HepG2 (cell line): Measurements from ENCODE around the gene MTURN. TPM values are rescaled to one million over a fixed set of nuclear protein-coding genes. Genes with fewer than 3 reads are reported as not detected.

Source experiments
- AHR ChIP-seq: IDR thresholded peaks from 2 replicates; pipeline ENCODE4 v1.6.1; 2018; ENCODE audit warnings: missing genetic modification reagents, missing compliant biosample characterization
- CCAR2 ChIP-seq: fragments of 200-400 bp; formaldehyde crosslinking; optimal IDR thresholded peaks from 2 replicates; pipeline ENCODE3; 2018; ENCODE audit warnings: low read depth, mild to moderate bottlenecking, low read length, moderate library complexity
- GFI1 ChIP-seq: sonication (generic); formaldehyde crosslinking; IDR thresholded peaks from 2 replicates; pipeline ENCODE4 v1.5.0; 2020; ENCODE audit warnings: missing genetic modification reagents, mild to moderate bottlenecking, borderline replicate concordance
- HES4 ChIP-seq: sonication (generic); formaldehyde crosslinking; IDR thresholded peaks from 2 replicates; pipeline ENCODE4 v1.9.0; 2021; ENCODE audit warnings: mild to moderate bottlenecking, missing genetic modification reagents, borderline replicate concordance
- HMG20B ChIP-seq: conservative IDR thresholded peaks from 2 replicates; pipeline ENCODE4 v1.6.1; 2016; ENCODE audit warnings: missing genetic modification reagents, missing compliant biosample characterization
- MAFF ChIP-seq: IDR thresholded peaks from 2 replicates; pipeline ENCODE4 v1.6.1; 2011; ENCODE audit warnings: low read depth, low read length, improper control_type of control experiment
- MAFK ChIP-seq, 2 experiments: IDR thresholded peaks in 1 of 2; conservative IDR thresholded peaks in 1 of 2; 2 replicates each; pipeline ENCODE4 v1.6.1; 2011; ENCODE audit warnings: improper control_type of control experiment in 2 of 2, low read length in 2 of 2
- NR2F2 ChIP-seq: IDR thresholded peaks from 2 replicates; pipeline ENCODE4 v1.6.1; 2012; ENCODE audit warnings: low read depth, inconsistent platforms, borderline replicate concordance
- PHB2 ChIP-seq: fragments of 450-650 bp; IDR thresholded peaks from 2 replicates; pipeline ENCODE4 v1.6.1; 2018; ENCODE audit not compliant: partially characterized antibody
- PRPF4 ChIP-seq: fragments of 200-400 bp; formaldehyde crosslinking; IDR thresholded peaks from 2 replicates; pipeline ENCODE4 v1.6.1; 2016; ENCODE audit warnings: low read length, low read depth; ENCODE audit not compliant: poor library complexity, severe bottlenecking
- RBM39 ChIP-seq: fragments of 200-400 bp; formaldehyde crosslinking; IDR thresholded peaks from one replicate; pipeline ENCODE4 v1.6.1; 2018; ENCODE audit warnings: antibody characterized with exemption, mild to moderate bottlenecking, low read depth, low read length; ENCODE audit not compliant: poor library complexity, severe bottlenecking
- RXRA ChIP-seq: sonication (generic); formaldehyde crosslinking; IDR thresholded peaks from 2 replicates; pipeline ENCODE4 v1.5.1; 2020; ENCODE audit warnings: missing genetic modification reagents
- SAP130 ChIP-seq: IDR thresholded peaks from 2 replicates; pipeline ENCODE4 v1.6.1; 2016; ENCODE audit warnings: low read depth
- SMC3 ChIP-seq: IDR thresholded peaks from 2 replicates; pipeline ENCODE4 v1.6.1; 2011; ENCODE audit warnings: low read length, improper control_type of control experiment
- SP4 ChIP-seq: sonication (generic); formaldehyde crosslinking; IDR thresholded peaks from 2 replicates; pipeline ENCODE4 v1.8.1; 2023; ENCODE audit warnings: mild to moderate bottlenecking, missing genetic modification reagents
- TEAD2 ChIP-seq: sonication (generic); formaldehyde crosslinking; IDR thresholded peaks from 2 replicates; pipeline ENCODE4 v1.9.0; 2021; ENCODE audit warnings: missing genetic modification reagents
- ZNF235 ChIP-seq: sonication (generic); formaldehyde crosslinking; IDR thresholded peaks from 2 replicates; pipeline ENCODE4 v1.8.1; 2023; ENCODE audit warnings: mild to moderate bottlenecking, missing genetic modification reagents, borderline replicate concordance
- ZNF24 ChIP-seq: fragments of 450-650 bp; IDR thresholded peaks from 2 replicates; pipeline ENCODE4 v1.6.1; 2017; ENCODE audit warnings: antibody characterized with exemption, mild to moderate bottlenecking
- ZNF33A ChIP-seq: sonication (generic); formaldehyde crosslinking; IDR thresholded peaks from 2 replicates; pipeline ENCODE4 v1.5.1; 2020; ENCODE audit warnings: missing genetic modification reagents, mild to moderate bottlenecking, moderate library complexity, borderline replicate concordance
- ZNF343 ChIP-seq: sonication (generic); formaldehyde crosslinking; IDR thresholded peaks from 2 replicates; pipeline ENCODE4 v1.4.0; 2020; ENCODE audit warnings: mild to moderate bottlenecking, missing genetic modification reagents
- ZNF431 ChIP-seq: sonication (generic); formaldehyde crosslinking; IDR thresholded peaks from 2 replicates; pipeline ENCODE4 v1.9.0; 2022; ENCODE audit warnings: missing genetic modification reagents, low read depth, mild to moderate bottlenecking, borderline replicate concordance
- ZNF460 ChIP-seq: sonication (generic); formaldehyde crosslinking; IDR thresholded peaks from 2 replicates; pipeline ENCODE4 v1.5.1; 2020; ENCODE audit warnings: missing genetic modification reagents, mild to moderate bottlenecking, borderline replicate concordance
- ZNF672 ChIP-seq: sonication (generic); formaldehyde crosslinking; IDR thresholded peaks from 2 replicates; pipeline ENCODE4 v1.8.1; 2022; ENCODE audit warnings: missing genetic modification reagents
- ZNF703 ChIP-seq: sonication (generic); formaldehyde crosslinking; IDR thresholded peaks from 2 replicates; pipeline ENCODE4 v1.5.1; 2020; ENCODE audit warnings: missing genetic modification reagents, mild to moderate bottlenecking, moderate library complexity, borderline replicate concordance
- ZNF83 ChIP-seq: sonication (generic); formaldehyde crosslinking; IDR thresholded peaks from 2 replicates; pipeline ENCODE4 v1.4.0; 2020; ENCODE audit warnings: missing genetic modification reagents, mild to moderate bottlenecking, borderline replicate concordance
- ZNF850 ChIP-seq: sonication (generic); formaldehyde crosslinking; conservative IDR thresholded peaks from 2 replicates; pipeline ENCODE4 v1.9.0; 2021; ENCODE audit warnings: mild to moderate bottlenecking, missing genetic modification reagents
- polyA plus RNA-seq, 8 experiments: library from polyadenylated mRNA; depleted of rRNA in 3 of 8; stranded (reverse) in 7 of 8; unstranded in 1 of 8; fragments of >200 nt; fragmentation: Illumina TruSeq in 4 of 8; extraction: Trizol in 4 of 8; gene quantifications; 2 replicates each; pipeline versions ENCODE4 v1.2.1 to v1.2.3, GENCODE V29; 2011 to 2016; ENCODE audit warnings: low read depth in 4 of 8, missing spikeins in 1 of 8, mixed read lengths in 1 of 8; ENCODE audit not compliant: insufficient read depth in 1 of 8
- total RNA-seq, 5 experiments: library from RNA; depleted of rRNA; stranded (reverse); fragments of >200 nt; fragmentation: Illumina TruSeq; extraction: Trizol; gene quantifications; 2 replicates each; pipeline ENCODE4 v1.2.3, GENCODE V29; 2016; ENCODE audit warnings: low read depth in 1 of 5
- TF ChIP-seq, protein P1 (sequence below): sonication (generic); formaldehyde crosslinking; IDR thresholded peaks from 2 replicates; pipeline ENCODE4 v1.4.0; 2020; ENCODE audit warnings: missing genetic modification reagents
- TF ChIP-seq, protein P2 (sequence below): sonication (generic); formaldehyde crosslinking; IDR thresholded peaks from 2 replicates; pipeline ENCODE4 v1.5.0; 2020; ENCODE audit warnings: missing genetic modification reagents, mild to moderate bottlenecking, borderline replicate concordance
- TF ChIP-seq, protein P3 (sequence below): sonication (generic); formaldehyde crosslinking; IDR thresholded peaks from 2 replicates; pipeline ENCODE4 v1.4.0; 2020; ENCODE audit warnings: missing genetic modification reagents

MTURN gene
- total and polyA plus RNA-seq, 2 of the 13 experiments (the other 11 are each of a cell fraction or from before 2014, with no cell fraction given): 5.7 to 7.2 TPM

DNA sequence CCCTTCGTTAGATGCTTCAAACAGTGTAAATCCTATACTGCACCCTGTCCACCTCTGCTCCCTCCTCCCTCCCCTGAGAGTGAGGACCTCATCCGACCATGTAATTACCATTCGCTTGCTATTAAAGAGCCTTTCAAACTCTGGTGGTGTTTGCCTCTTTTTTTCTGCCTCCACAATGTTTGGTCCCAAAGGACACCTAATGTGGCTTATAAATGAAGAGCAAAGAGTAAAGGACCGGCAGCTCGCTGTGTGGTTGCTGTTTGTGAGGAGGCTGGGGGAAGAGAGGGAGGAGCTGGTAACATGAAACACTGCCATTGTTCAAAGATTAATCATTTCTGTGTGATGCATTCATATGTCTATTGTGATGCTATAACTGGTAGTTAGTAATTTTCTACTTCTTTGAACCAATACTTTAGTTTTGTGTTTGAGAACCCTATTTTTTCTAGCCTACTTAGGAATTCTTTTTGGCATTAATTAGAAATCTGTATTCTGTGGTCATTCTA is 27.9 kb downstream of the MTURN start (continued):
- TF ChIP-seq, protein P1, sequence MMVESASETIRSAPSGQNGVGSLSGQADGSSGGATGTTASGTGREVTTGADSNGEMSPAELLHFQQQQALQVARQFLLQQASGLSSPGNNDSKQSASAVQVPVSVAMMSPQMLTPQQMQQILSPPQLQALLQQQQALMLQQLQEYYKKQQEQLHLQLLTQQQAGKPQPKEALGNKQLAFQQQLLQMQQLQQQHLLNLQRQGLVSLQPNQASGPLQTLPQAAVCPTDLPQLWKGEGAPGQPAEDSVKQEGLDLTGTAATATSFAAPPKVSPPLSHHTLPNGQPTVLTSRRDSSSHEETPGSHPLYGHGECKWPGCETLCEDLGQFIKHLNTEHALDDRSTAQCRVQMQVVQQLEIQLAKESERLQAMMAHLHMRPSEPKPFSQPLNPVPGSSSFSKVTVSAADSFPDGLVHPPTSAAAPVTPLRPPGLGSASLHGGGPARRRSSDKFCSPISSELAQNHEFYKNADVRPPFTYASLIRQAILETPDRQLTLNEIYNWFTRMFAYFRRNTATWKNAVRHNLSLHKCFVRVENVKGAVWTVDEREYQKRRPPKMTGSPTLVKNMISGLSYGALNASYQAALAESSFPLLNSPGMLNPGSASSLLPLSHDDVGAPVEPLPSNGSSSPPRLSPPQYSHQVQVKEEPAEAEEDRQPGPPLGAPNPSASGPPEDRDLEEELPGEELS (CRISPR knock-in tag): peak; percentile 42; the same call in 1 of the 2 replicates
- TF ChIP-seq GFI1 (CRISPR knock-in tag) (no peak), MAFK (conservative IDR thresholded peaks at IDR 0.05 in 1 of 2, IDR thresholded peaks at IDR 0.05 in 1 of 2; ENCODE audit: low read length in 2 of 2) (no peak), SMC3 (no peak), AHR (no peak), HES4 (CRISPR knock-in tag) (no peak), TEAD2 (CRISPR knock-in tag) (no peak), ZNF460 (CRISPR knock-in tag) (no peak), HMG20B (CRISPR knock-in tag) (no peak), ZNF83 (CRISPR knock-in tag) (no peak), MAFF (no peak), SAP130 (peak; percentile 39; the same call in 1 of the 2 replicates), SP4 (CRISPR knock-in tag) (no peak), ZNF235 (CRISPR knock-in tag) (no peak), ZNF850 (CRISPR knock-in tag) (no peak), ZNF343 (CRISPR knock-in tag) (no peak), RBM39 (no peak), PHB2 (no peak), ZNF24 (no peak), RXRA (CRISPR knock-in tag) (no peak), ZNF672 (no peak), PRPF4 (no peak), CCAR2 (no peak), ZNF703 (CRISPR knock-in tag) (no peak), ZNF33A (CRISPR knock-in tag) (no peak), NR2F2 (no peak), ZNF431 (CRISPR knock-in tag) (no peak)
- TF ChIP-seq, protein P2, sequence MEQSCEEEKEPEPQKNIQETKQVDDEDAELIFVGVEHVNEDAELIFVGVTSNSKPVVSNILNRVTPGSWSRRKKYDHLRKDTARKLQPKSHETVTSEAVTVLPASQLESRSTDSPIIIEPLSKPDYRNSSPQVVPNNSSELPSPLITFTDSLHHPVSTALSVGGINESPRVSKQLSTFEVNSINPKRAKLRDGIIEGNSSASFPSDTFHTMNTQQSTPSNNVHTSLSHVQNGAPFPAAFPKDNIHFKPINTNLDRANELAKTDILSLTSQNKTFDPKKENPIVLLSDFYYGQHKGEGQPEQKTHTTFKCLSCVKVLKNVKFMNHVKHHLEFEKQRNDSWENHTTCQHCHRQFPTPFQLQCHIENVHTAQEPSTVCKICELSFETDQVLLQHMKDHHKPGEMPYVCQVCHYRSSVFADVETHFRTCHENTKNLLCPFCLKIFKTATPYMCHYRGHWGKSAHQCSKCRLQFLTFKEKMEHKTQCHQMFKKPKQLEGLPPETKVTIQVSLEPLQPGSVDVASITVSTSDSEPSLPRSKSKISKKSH (CRISPR knock-in tag): no peak
- TF ChIP-seq, protein P3, sequence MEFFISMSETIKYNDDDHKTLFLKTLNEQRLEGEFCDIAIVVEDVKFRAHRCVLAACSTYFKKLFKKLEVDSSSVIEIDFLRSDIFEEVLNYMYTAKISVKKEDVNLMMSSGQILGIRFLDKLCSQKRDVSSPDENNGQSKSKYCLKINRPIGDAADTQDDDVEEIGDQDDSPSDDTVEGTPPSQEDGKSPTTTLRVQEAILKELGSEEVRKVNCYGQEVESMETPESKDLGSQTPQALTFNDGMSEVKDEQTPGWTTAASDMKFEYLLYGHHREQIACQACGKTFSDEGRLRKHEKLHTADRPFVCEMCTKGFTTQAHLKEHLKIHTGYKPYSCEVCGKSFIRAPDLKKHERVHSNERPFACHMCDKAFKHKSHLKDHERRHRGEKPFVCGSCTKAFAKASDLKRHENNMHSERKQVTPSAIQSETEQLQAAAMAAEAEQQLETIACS (CRISPR knock-in tag): no peak
